NAMALWA (cell line): Measurements from ENCODE around the gene PLCH2.

Experiments used
- DNase-seq: peaks from one replicate; pipeline ENCODE4 v3.0.0-alpha.2; 2015; ENCODE audit warnings: low spot score

Gene PLCH2

DNA sequence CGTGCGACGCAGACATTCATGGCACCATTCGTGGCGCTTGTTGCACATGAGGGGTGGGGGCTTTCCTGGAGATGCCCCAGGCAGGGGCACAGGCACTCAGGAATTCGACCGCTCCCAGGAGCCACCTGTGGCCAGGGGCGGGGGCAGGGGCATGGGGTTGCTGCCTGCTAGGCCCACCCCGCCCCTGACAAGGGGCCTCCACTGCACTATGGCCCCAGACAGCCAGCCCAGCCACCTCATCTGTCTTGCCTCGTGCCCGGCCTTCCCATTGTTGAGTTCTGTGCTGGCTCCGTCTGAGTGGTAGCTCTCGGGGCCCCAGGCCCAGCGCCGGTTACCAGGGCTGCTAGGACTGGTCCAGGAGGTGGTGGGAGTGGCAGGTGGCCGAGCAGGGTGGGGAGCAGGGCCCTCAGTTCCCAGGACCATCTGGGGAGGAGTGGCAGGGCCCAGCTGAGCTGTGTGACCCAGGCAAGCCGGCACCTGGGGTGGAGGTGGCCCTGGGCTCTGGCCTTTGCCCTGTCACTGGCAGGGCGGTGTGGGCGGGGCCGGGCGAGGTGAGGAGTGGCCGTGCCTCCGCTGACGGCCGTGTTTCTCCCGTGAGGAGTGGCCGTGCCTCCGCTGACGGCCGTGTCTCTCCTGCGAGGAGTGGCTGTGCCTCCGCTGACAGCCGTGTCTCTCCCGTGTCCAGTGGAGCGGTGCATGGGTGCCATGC lies 1.9 kb downstream of the PLCH2 start:
- DNase-seq: no peak

DNA sequence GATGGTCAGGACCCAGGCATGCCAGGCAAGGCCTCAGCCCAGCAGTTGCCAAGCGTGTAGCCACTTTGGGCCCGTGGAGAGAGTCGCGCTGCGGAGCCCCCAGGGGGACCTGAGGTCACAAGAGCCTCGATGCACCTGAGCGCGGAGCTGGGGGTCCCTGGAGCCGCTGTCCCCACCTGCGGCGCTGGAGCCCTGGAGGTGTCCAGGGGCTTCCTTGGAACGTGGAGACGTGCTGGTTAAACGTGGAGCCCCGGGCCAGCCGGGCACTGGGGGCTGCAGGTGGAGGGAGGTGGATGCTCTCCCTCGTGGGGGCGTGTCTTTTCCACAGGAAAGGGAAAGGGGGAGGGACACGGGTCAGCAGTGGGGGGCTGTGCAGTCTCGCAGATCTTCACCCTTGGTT lies 3.1 kb downstream of the PLCH2 start:
- DNase-seq: no peak

DNA sequence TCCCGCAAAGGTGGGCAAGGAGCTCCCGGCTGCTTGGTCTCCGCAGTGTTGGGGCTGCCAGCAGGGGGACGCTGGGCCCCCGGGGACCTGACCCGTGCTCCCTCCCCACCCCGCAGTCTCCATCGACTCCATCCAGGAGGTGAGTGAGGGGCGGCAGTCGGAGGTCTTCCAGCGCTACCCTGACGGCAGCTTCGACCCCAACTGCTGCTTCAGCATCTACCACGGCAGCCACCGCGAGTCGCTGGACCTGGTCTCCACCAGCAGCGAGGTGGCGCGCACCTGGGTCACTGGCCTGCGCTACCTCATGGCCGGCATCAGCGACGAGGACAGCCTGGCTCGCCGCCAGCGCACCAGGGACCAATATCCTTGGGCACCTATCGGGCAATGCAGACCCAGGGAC lies 3.5 kb downstream of the PLCH2 start:
- no peak for DNase-seq

DNA sequence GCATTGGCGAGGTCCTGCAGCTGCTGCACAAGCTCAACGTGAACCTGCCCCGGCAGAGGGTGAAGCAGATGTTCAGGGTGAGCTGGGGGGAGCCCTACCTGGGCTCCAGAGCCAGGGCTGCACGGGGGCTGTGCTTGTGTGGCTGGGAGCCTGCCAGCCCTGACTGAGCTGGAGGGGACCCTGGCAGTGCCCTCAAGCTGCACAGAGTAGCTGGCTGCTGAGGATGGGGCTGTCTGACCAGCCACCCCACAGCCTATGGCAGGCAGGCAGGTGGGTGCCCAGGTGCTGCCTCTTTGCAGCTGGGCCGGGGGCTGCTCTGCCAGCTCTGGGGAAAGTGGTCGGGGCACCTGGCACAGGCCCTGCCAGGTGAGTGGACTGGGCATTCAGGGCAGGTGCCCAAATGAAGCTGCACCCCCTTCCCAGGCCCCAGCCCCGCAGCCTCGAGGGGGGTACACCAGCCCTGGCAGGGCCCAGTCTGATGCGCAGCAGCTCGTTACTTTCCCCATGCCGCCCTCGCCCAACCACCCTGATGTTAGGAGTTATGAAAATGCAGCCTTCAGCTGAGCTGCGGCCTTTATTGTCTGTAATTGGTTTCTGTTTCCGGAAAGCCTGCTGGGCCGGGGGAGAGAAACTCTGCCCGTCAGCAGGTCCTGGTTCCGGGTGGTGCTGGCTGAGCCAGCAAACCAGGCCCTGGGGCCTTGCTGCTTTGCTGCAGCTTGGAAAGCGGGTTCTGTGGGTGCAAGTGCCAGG lies 4.3 kb downstream of the PLCH2 start:
- DNase-seq: no peak

DNA sequence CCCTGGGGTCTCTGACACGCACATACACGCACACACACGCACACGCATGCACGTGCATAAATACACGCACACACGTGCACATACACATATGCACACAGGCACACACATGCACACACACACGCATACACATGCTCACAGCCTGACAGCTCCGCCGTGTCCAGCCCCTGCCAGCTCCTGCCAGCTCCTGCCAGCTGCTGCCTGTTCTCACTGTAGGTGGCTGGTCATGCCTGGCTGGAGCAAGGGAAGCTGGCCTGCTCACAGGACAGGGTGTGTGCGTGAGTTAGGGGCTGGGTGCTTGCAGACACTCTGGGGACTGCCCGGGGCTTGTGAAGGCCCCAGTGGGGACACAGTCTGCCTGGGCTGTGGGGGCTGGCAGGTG lies 4.9 kb downstream of the PLCH2 start:
- DNase-seq: no peak

DNA sequence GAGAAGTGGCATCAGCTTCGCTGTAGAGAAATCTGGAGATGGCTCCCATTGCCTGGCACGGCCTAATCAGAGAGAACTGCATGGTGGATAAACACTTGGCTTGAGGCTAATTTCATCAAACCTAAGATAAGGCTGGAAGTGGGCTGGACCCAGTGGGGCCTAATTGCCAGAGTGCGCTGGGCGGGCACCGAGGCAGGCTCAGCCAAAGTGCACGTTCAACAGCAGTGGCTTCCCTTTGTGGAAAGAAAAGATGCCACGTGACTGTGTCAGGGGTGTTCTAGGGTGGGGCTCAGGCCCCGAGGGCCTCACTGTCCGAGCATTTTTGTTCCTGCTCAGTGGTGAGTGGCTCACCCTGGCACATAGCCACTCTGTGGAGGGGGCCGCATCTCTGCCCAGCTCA lies 5.8 kb downstream of the PLCH2 start:
- no peak for DNase-seq

DNA sequence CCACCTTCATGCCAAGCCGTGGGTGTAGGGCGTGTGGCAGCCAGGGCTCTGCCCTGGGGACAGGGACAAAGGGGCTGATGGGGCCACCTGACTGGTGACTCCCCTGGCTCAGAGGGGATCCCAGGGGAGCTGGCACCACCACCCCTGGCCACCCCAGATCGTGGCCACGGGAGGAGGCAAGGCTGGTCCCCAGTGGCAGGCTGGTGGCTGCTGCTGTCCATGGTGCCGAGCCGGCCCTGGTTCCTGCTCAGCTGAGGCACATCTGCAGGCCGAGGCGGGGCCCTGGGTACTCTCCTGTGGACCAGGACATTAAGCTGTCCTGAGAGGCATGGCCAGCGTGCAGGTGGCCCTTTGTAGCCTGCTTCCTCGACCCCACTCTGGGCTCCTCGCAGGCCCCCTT lies 6.5 kb downstream of the PLCH2 start:
- DNase-seq: no peak

DNA sequence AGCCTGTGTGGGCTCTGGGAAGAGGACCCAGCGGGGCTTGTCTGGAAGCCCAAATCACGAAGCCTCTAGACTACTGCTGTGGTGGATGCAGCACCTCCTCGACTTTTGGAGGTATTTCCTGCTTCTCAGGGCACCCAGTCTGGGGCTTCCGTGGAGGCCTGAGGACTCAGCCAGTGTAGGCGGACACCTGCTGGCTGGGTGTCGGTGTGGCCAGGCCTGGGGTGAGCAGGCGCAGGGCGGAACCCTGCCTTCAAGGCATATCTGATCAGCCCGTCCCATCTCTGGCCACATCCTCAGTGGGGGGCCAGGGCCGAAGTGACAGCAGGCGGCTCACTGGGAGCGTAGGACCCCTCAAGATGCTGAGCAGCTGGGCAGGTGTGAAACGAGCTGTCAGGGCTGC lies 6.9 kb downstream of the PLCH2 start:
- DNase-seq: no peak

DNA sequence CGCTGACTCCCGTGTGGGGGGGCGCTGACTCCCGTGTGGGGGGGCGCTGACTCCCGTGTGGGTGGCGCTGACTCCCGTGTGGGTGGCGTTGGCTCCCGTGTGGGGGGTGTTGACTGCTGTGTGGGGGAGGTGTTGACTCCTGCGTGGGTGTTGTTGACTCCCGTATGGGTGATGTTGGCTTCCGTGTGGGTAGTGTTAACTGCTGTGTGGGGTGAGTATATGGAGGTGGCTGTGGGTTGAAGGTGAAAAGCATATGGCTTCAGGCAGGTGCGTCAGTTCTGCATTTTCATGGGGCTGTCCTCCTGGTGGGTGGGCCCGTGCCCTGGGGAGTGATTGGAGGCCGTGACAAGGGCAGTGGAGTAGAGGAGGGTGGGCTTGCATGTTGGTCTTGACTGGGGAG lies 7.9 kb downstream of the PLCH2 start:
- no peak for DNase-seq

DNA sequence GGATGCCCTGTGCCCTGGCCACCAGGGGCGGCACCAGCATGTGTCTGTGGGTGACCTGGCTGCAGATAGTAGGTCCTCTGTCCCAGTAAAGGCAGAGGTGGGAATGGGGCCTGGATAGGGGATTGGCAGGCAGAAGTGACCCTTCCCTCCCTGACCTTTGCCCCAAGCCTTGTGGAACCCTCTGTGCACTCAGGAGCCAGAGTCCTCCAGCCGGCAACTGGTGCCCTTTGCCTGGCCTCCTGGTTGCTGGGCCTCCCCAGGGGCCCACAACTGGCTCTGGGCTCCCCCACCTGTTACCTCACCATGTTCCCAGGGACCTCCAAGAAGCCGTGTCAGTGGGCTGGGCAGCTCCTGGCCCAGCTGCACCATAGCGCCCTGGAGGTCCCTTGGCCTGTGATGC lies 10.0 kb downstream of the PLCH2 start:
- DNase-seq: no peak

DNA sequence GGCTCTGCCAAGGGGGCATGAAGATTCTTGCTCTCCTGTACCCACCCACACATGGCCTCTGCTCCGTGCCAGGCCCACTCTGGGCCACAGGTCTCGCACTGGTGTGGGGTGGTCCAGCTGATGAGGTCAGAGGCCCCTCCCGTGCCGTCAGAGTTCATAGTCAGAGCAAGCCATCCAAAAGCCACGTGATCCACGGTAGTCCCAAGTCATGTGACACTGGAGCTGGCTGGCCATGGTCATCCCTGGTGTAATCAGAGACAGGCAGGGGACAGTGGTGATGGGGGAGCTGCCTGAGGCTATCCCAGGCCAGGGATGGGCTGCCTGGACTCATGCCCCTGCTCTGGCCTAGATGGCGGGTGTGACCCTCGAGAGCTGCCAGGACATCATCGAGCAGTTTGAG lies 10.5 kb downstream of the PLCH2 start:
- DNase-seq: no peak

DNA sequence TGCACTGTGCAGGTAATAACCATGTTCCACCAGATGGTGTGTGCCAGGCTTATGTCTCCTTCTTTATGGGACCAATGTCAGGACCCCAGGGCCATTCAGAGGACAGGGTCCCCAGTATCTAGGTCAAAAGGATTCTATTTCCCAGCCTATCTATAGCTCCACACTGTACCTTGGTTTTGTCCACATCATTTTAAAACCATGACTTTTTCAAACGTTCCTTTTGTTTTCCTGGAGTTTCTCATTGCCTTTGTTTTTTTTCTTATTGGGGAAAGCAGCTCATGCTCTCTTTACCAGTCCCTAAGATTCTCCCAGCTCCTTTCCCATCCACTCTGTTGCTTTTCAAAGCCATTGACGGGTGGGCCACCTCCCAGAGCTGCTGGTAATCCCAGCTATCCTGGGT lies 12.6 kb downstream of the PLCH2 start:
- DNase-seq: no peak

DNA sequence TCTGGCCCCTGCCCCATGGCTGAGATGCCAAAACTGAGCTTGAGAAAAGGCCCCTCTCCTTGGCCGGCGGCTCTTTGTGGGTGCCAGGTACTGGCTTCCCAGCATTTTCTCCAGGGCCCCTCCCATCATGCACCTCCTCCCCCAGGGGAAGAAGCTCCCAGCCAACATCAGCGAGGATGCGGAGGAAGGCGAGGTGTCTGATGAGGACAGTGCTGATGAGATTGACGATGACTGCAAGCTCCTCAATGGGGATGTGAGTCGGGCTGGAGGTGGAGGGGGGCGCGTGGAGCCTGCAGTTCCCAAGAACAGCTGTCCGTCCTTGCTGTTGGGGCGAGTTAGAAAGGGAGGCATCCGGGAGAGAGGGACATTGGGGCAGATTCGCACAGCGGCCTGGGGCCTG lies 13.5 kb downstream of the PLCH2 start:
- DNase-seq: no peak

DNA sequence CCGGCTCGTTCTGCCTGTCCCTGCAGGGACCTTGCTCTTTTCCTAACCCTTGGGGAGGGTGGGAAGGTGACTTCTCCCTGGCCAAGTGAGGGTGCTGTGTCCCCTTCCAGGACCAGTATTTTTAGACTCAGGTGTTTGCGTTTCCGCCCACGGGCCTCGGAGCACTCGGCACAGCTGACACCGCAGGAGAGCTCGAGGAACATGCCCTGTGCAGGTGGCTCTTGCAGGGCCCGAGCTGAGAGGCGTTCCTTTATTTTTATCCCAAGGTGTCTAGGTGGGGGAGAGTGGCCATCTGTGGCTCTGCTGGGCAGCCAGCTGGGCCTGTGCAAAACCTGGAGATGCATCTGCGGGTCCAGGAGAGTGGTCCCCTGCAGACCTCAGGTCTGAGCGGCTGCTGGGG lies 16.0 kb downstream of the PLCH2 start:
- DNase-seq: no peak

DNA sequence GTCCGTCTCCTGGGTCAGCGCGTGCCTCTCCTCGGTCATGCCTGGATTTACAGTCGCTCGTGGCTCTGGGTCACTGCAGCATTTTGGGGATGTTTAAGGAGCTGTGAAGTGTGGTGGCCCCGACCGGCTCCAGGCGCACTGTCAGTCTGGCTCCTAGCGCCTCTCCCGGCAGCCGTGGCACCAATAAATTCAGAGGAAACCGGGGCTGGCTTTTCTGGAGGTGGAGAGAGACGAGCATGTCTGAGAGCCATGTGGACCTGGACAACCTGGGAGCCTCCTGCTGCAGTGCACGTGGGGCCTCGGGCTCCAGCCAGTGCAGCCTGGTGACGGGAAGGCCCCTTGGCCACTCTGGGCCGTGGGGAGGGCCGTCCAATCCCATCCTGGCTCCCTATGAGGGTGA lies 17.1 kb downstream of the PLCH2 start:
- no peak for DNase-seq

DNA sequence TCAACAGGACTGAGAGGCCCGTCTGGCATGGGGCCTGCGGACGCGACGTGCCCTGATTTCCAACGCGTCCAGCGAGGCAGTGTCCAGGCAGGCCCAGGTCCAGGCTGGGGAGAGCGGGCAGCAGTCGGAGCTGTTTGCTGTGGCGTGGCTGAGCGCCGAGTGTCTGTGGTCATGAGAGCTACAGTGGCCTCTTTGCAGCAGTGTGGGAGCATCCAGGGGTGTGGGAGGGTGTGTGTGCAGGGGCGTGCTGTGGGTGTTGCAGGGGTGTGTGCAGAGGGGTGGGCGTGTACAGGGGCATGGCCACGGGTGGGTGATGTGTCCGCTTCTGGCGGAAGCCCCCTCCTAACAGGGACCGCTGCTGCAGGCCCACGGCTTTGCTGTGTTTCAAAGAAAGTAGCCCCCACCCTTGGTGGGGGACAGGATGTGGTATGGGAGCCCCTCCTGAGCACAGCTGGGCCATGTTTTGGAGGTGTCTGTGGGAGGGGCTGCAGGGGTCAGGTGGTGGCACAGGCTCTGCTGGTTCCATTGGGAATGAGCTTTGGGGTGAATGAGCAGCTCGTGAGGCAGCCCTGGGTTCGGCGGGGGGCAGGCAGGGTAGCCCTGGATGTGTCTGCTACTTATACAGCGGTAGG lies 17.7 kb downstream of the PLCH2 start:
- DNase-seq: peak; percentile 50

DNA sequence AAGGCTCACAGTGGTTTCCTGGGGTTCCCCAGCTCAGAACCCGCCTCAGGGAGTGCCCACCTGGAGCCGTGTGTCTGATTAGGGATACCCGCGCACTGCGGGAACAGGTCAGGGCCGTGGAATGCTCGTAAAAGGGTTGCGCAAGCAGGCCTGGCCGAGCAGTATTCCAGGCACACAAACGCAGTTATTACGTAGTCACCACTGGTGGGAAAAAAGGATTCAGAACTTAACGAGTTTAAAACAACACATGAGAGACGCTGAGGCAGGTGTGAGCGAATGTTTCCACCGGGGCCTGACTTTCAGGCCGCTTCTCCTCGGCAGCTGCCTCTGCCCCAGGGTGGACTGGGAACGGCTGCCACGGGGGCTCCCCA lies 18.2 kb downstream of the PLCH2 start:
- peak; percentile 61 for DNase-seq

DNA sequence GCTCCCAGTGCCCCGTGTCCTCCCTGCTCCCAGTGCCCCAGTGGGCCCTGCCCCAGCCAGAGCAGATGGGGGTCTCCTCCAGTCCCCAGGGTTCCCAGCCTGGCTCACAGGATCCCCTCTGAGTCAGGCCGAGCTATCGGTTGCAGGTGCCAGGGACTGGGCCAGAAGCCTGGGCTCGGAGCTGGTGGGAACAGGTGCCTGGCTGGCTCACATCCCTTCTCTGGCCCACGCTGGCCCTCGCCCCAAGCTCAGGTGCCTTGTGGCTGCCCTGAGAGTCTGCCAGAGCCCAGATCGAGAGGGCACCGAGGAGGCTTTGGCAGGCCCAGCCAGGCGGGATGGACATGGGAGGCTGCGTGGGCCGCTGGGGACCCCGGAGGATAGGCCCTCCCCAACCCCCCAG lies 18.9 kb downstream of the PLCH2 start:
- DNase-seq: peak; percentile 53

DNA sequence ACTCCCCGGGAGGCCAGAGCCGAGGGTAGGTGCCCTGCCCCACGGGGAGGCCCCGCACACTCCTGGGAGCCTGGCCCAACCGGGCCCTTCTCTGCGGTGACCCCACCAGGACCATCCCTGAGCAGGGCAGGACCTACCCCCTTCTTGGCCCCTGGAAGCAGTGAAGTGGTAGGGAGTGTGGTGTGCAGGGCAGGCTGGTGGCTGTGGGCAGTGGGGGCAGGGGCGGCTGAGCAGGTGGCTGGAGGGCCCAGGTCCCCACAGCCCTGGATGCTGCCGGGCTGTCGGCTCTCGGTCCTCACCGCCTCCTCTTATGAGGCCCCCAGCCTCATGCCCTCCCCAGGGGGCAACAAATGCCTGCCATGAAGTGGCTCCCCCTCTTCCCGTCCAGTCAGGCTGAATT lies 19.5 kb downstream of the PLCH2 start:
- DNase-seq: peak; percentile 57

DNA sequence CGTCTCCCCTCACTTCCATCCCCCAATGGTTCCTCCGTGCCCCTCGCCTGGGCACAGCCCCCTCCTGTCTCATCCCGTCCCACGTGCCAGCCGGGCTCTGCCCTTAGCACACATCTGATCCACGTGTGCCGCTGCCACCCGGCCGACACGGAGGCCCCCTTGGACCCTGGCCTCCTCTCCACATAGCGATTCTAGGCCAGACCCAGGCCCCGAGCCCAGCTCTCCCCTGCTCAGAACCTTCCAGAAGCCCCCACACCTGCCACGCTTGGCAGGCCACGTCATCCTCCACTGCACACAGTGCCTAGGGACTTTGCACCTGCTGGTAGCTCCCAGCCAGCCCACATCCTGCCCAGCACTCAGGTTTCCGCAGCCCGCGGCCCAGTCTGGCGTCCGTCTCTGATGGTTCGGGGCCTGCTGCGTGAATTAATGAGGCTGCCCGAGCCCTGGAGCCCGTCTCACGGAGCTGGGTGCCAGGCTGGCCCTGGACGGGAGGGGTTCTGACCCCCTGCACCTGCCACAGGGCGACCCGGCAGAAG lies 20.1 kb downstream of the PLCH2 start:
- peak; percentile 87 for DNase-seq

DNA sequence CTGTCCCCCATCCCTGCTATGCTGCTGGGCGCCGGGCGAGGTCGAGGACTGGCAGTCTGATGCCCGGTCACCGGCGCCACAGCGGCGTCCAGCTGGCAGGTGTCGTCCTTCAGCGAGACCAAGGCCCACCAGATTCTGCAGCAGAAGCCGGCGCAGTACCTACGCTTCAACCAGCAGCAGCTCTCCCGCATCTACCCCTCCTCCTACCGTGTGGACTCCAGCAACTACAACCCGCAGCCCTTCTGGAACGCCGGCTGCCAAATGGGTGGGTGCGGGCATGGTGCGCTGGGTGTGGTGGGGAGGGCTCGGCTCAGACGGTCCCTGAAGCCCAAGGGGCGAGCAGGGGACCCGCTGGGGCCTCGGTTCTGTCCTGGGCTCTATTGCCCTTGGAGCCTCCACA lies 20.7 kb downstream of the PLCH2 start:
- no peak for DNase-seq

DNA sequence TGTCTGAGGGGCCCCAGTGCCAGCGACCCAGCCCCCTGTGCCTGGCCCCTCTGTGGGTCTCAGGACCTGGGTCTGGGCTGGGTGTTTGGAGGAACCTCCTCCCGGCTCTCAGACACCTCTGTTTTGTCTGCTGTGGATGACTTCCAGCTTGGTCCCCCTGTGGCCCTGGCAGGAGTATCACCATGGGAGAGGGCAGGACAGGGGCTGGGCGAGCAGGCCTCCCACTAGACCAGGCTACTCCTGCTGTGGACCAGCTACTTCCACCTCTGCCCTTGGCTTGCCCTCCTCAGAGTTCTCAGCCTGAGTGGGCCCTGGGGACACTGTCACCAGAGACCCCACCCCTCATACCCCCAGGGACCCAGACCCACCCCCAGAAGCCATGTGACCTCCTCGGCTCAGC lies 21.8 kb downstream of the PLCH2 start:
- DNase-seq: peak; percentile 45

DNA sequence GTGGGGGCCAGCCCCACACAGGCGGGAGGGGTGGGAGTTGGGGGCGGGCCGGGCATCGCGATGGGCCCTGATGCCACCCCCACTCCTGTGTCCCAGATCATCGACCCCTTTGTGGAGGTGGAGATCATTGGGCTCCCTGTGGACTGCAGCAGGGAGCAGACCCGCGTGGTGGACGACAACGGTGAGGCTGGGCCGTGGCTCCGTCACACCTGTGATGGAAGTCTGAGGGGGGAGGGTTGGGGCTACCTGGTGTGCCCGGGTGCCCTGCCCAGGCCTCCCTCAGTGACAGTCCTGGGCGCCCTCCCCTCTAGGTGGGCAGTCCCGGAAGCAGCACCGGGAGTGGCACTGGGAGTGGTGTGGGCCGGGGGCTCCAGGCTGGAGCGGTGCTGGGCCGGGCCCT lies 22.6 kb downstream of the PLCH2 start:
- DNase-seq: no peak
